Measurements from ENCODE around the gene GALNT9. TPM values are rescaled to one million over a fixed set of nuclear protein-coding genes. Genes with fewer than 3 reads are reported as not detected.

Gene GALNT9
- total RNA-seq, 1 experiment from 2014 or later, result 0.44 TPM

- no peak overlapping the region for H3K9ac ChIP-seq (ENCODE audit: low read length)
- no peaks in the 10 kb centered on the region for H4K20me1 ChIP-seq (ENCODE audit: low read length)
- no peaks in the 10 kb centered on the region for H3K79me2 ChIP-seq (ENCODE audit: low read length)
- ChIA-PET CTCF (no interaction called here), POLR2A (ENCODE audit: unreplicated experiment) (no interaction called here)
- DNase-seq, result no peak
- no peak overlapping the region for H3K4me3 ChIP-seq (ENCODE audit: low read length)
- TF ChIP-seq EZH2phosphoT487 (IDR thresholded peaks at IDR 0.05; ENCODE audit: borderline replicate concordance, low read length), result no peak
- TF ChIP-seq, protein P1, sequence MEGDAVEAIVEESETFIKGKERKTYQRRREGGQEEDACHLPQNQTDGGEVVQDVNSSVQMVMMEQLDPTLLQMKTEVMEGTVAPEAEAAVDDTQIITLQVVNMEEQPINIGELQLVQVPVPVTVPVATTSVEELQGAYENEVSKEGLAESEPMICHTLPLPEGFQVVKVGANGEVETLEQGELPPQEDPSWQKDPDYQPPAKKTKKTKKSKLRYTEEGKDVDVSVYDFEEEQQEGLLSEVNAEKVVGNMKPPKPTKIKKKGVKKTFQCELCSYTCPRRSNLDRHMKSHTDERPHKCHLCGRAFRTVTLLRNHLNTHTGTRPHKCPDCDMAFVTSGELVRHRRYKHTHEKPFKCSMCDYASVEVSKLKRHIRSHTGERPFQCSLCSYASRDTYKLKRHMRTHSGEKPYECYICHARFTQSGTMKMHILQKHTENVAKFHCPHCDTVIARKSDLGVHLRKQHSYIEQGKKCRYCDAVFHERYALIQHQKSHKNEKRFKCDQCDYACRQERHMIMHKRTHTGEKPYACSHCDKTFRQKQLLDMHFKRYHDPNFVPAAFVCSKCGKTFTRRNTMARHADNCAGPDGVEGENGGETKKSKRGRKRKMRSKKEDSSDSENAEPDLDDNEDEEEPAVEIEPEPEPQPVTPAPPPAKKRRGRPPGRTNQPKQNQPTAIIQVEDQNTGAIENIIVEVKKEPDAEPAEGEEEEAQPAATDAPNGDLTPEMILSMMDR (conservative IDR thresholded peaks at IDR 0.05; ENCODE audit: low read depth, low read length), result no peak
- TF ChIP-seq EZH2 (IDR thresholded peaks at IDR 0.05; ENCODE audit: low read length, unreplicated experiment), result no peak
- ATAC-seq, result no peak
- no peaks in the 10 kb centered on the region for H3K9me2 ChIP-seq (replicated peaks; ENCODE audit: low read length)
- 0 out of 2 replicates have a peak, but pooled peaks cover 7% of the 10 kb centered on the region for H3K9me3 ChIP-seq (ENCODE audit: low read length)
- H3K36me3 ChIP-seq (ENCODE audit: low read depth, low read length), result peaks cover 29% of the 10 kb centered on the region
- H3F3A ChIP-seq (ENCODE audit: low read length, unreplicated experiment), result peaks cover 13% of the 10 kb centered on the region
- no peaks in the 10 kb centered on the region for H3K27me3 ChIP-seq (ENCODE audit: low read length)
- intact Hi-C loops (cut with micrococcal nuclease), result loop anchor here (2.0 kb wide), 3 partner anchors 33 to 259 kb away; no protein-coding TSS in a partner anchor
- H2AFZ ChIP-seq (ENCODE audit: low read length), result no peak overlapping the region
- peaks cover 4% of the 10 kb centered on the region; the same call in 1 of the 2 replicates for H3K4me1 ChIP-seq (ENCODE audit: insufficient read depth, low read length)
- BruUV-seq (replicated peaks), result no TSS peak
- H3K4me2 ChIP-seq (ENCODE audit: low read length), result no peak overlapping the region
- H3K27ac ChIP-seq (ENCODE audit: low read length), result no peak overlapping the region
These were observed 173.4 kb downstream of the GALNT9 start for GRCh38 chr12:132155771-132156572.

DNA sequence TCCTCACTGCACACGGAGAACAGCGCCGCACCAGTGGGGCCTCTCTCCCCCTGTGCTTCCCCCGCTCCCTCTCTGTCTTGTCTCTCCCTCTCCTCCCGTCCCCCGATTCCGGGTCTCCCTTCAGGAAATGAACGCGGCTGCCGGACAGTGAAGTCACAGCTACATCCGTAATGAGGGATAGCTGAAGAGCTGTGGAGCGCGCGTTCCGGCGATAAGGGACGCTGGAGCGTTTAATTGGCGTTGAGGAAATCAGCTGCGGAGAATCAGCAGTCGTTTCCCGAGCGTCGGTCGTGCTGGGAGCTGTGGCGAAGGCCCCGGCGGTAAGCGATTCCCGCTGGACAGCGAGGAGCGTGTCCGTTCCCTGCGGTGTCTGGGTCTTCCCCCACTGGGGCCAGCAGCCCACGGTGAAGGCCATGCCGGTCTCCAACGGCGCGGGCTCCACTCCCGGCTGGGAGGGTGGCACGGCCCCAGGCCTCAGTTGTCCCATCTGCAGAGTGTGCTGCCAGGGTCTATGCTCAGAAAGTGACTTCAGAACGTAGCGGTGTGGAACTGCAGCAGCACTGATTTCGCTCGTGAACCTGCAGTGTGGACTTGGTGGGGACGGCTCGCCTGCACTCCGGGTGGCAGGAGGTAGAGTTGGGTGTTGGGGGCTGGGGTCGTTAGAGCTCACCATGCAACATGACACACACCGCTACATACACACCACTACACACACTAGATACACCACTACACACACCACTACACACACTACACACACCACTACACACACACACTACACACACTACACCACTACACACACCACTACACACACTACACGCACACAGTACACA is 174.2 kb downstream of the GALNT9 start:
- intact Hi-C loops (cut with micrococcal nuclease), result loop anchor here (2.0 kb wide), 3 partner anchors 34 to 260 kb away; no protein-coding TSS in a partner anchor
- no peak overlapping the region for H3K9ac ChIP-seq (ENCODE audit: low read length)
- POLR2A ChIA-PET (ENCODE audit: unreplicated experiment), result no interaction called here

More for the DNA sequence above, 174.2 kb downstream of the GALNT9 start:
- 0 out of 2 replicates have a peak, but pooled peaks cover 7% of the 10 kb centered on the region for H3K9me3 ChIP-seq (ENCODE audit: low read length)
- DNase-seq, result no peak
- BruUV-seq (replicated peaks), result no TSS peak
- peaks cover 29% of the 10 kb centered on the region for H3K36me3 ChIP-seq (ENCODE audit: low read depth, low read length)
- peaks cover 4% of the 10 kb centered on the region; the same call in 1 of the 2 replicates for H3K4me1 ChIP-seq (ENCODE audit: insufficient read depth, low read length)
- CTCF ChIA-PET, result no interaction called here
- no peak for ATAC-seq
- H2AFZ ChIP-seq (ENCODE audit: low read length), result no peak overlapping the region
- no peaks in the 10 kb centered on the region for H3K79me2 ChIP-seq (ENCODE audit: low read length)
- H3K9me2 ChIP-seq (replicated peaks; ENCODE audit: low read length), result no peaks in the 10 kb centered on the region
- no peaks in the 10 kb centered on the region for H3K27me3 ChIP-seq (ENCODE audit: low read length)
- TF ChIP-seq EZH2 (IDR thresholded peaks at IDR 0.05; ENCODE audit: low read length, unreplicated experiment), result no peak
- TF ChIP-seq, protein P1 (conservative IDR thresholded peaks at IDR 0.05; ENCODE audit: low read depth, low read length), result no peak
- TF ChIP-seq EZH2phosphoT487 (IDR thresholded peaks at IDR 0.05; ENCODE audit: borderline replicate concordance, low read length), result no peak
- peaks cover 13% of the 10 kb centered on the region for H3F3A ChIP-seq (ENCODE audit: low read length, unreplicated experiment)
- H3K27ac ChIP-seq (ENCODE audit: low read length), result no peak overlapping the region
- H4K20me1 ChIP-seq (ENCODE audit: low read length), result no peaks in the 10 kb centered on the region
- H3K4me2 ChIP-seq (ENCODE audit: low read length), result no peak overlapping the region
- no peak overlapping the region for H3K4me3 ChIP-seq (ENCODE audit: low read length)
